H9 (cell line): ENCODE results near the gene HSPA4. TPM values are rescaled to one million over a fixed set of nuclear protein-coding genes. Genes with fewer than 3 reads are reported as not detected.
"Not testable (repeated sequence)": the region's sequence is repeated elsewhere in the genome, so short reads cannot be mapped to it uniquely, and the experiment has no call there.

Source experiments
- DNase-seq: peaks from one replicate; pipeline ENCODE4 v3.0.0-alpha.2; 2017
- H2AFZ ChIP-seq: one replicate; pipeline ENCODE4 v1.6.1; 2013; ENCODE audit warnings: mild to moderate bottlenecking, low read length, control low read depth, moderate library complexity
- H2AK5ac ChIP-seq: 2 replicates; pipeline ENCODE4 v1.6.1; 2013; ENCODE audit warnings: low read length, control low read depth, mixed read lengths; ENCODE audit not compliant: insufficient read length
- H2BK120ac ChIP-seq: one replicate; pipeline ENCODE4 v1.6.1; 2013; ENCODE audit warnings: low read depth, mild to moderate bottlenecking, low read length, control low read depth, inconsistent platforms; ENCODE audit not compliant: poor library complexity, severe bottlenecking
- H2BK12ac ChIP-seq: 2 replicates; pipeline ENCODE4 v1.6.1; 2013; ENCODE audit warnings: low read length, control low read depth, mixed read lengths, low read depth; ENCODE audit not compliant: insufficient read length
- H2BK15ac ChIP-seq: 2 replicates; pipeline ENCODE4 v1.6.1; 2013; ENCODE audit warnings: low read depth, low read length, control low read depth
- H2BK20ac ChIP-seq: one replicate; pipeline ENCODE4 v1.6.1; 2013; ENCODE audit warnings: low read depth, mild to moderate bottlenecking, low read length, control low read depth, inconsistent platforms; ENCODE audit not compliant: poor library complexity, severe bottlenecking
- H2BK5ac ChIP-seq: 2 replicates; pipeline ENCODE4 v1.6.1; 2013; ENCODE audit warnings: low read length, control low read depth, mixed read lengths; ENCODE audit not compliant: insufficient read length
- H3K14ac ChIP-seq: 2 replicates; pipeline ENCODE4 v1.6.1; 2013; ENCODE audit warnings: low read length, control low read depth; ENCODE audit not compliant: insufficient read depth
- H3K18ac ChIP-seq: 2 replicates; pipeline ENCODE4 v1.6.1; 2013; ENCODE audit warnings: low read depth, mild to moderate bottlenecking, mixed read lengths, low read length, control low read depth; ENCODE audit not compliant: insufficient read length
- H3K23ac ChIP-seq: 2 replicates; pipeline ENCODE4 v1.6.1; 2013; ENCODE audit warnings: low read length, control low read depth, mixed read lengths, low read depth; ENCODE audit not compliant: insufficient read length
- H3K23me2 ChIP-seq: 2 replicates; pipeline ENCODE4 v1.6.1; 2013; ENCODE audit warnings: low read depth, mild to moderate bottlenecking, mixed read lengths, low read length, control low read depth; ENCODE audit not compliant: insufficient read length, poor library complexity, severe bottlenecking
- H3K27ac ChIP-seq: 2 replicates; pipeline ENCODE4 v1.5.1; 2013; ENCODE audit warnings: low read length, control low read depth, mixed read lengths, low read depth; ENCODE audit not compliant: insufficient read length
- H3K27me3 ChIP-seq: 2 replicates; pipeline ENCODE4 v1.6.1; 2013; ENCODE audit warnings: low read length, control low read depth, inconsistent platforms; ENCODE audit not compliant: insufficient read depth
- H3K4ac ChIP-seq: 2 replicates; pipeline ENCODE4 v1.6.1; 2013; ENCODE audit warnings: low read depth, mild to moderate bottlenecking, control low read depth, inconsistent platforms, low read length, moderate library complexity
- H3K4me1 ChIP-seq: 2 replicates; pipeline ENCODE4 v1.6.1; 2013; ENCODE audit warnings: low read length, control low read depth, inconsistent platforms; ENCODE audit not compliant: insufficient read depth
- H3K4me2 ChIP-seq: 2 replicates; pipeline ENCODE4 v1.6.1; 2013; ENCODE audit warnings: low read length, control low read depth, mixed read lengths; ENCODE audit not compliant: insufficient read length, insufficient read depth
- H3K56ac ChIP-seq: 2 replicates; pipeline ENCODE4 v1.6.1; 2013; ENCODE audit warnings: low read depth, mild to moderate bottlenecking, mixed read lengths, low read length, control low read depth; ENCODE audit not compliant: insufficient read length
- H3K79me1 ChIP-seq: 2 replicates; pipeline ENCODE4 v1.6.1; 2013; ENCODE audit warnings: low read depth, mild to moderate bottlenecking, moderate library complexity, low read length, control low read depth, inconsistent platforms; ENCODE audit not compliant: insufficient read depth, poor library complexity, severe bottlenecking
- H3K79me2 ChIP-seq: 2 replicates; pipeline ENCODE4 v1.6.1; 2013; ENCODE audit warnings: low read length, control low read depth, inconsistent platforms; ENCODE audit not compliant: insufficient read depth
- H3K9ac ChIP-seq: 2 replicates; pipeline ENCODE4 v1.6.1; 2013; ENCODE audit warnings: low read length, control low read depth, mixed read lengths; ENCODE audit not compliant: insufficient read length; ENCODE audit errors: extremely low read depth
- H3K9me3 ChIP-seq: one replicate; pipeline ENCODE4 v1.6.1; 2013; ENCODE audit warnings: low read depth, low read length, inconsistent platforms; ENCODE audit not compliant: control insufficient read depth
- H3T11ph ChIP-seq: one replicate; pipeline ENCODE4 v1.6.1; 2013; ENCODE audit warnings: mild to moderate bottlenecking, low read length, control low read depth, inconsistent platforms
- H4K20me1 ChIP-seq: one replicate; pipeline ENCODE4 v1.6.1; 2013; ENCODE audit not compliant: control insufficient read depth, insufficient read length, insufficient read depth
- H4K5ac ChIP-seq: 2 replicates; pipeline ENCODE4 v1.6.1; 2013; ENCODE audit warnings: low read depth, mild to moderate bottlenecking, mixed read lengths, low read length, control low read depth; ENCODE audit not compliant: insufficient read length
- H4K8ac ChIP-seq: replicated peaks from 2 replicates; pipeline ENCODE4 v1.6.1; 2013; ENCODE audit warnings: low read length, control low read depth, mixed read lengths, low read depth; ENCODE audit not compliant: insufficient read length
- H4K91ac ChIP-seq: 2 replicates; pipeline ENCODE4 v1.6.1; 2013; ENCODE audit warnings: low read depth, mild to moderate bottlenecking, moderate library complexity, mixed read lengths, low read length, control low read depth; ENCODE audit not compliant: insufficient read length
- H3K27ac Mint-ChIP-seq, 3 experiments: 2 replicates in 2 of 3; 3 replicates in 1 of 3; pipeline ENCODE4 v1.8.0; 2020 to 2021; ENCODE audit warnings: mixed read lengths in 3 of 3, mild to moderate bottlenecking in 1 of 3, moderate library complexity in 1 of 3
- H3K27me3 Mint-ChIP-seq: 2 replicates; pipeline ENCODE4 v1.8.0; 2021; ENCODE audit warnings: low read depth, mild to moderate bottlenecking, moderate library complexity, mixed read lengths
- H3K36me3 Mint-ChIP-seq, 3 experiments: 2 replicates in 2 of 3; 3 replicates in 1 of 3; pipeline ENCODE4 v1.8.0; 2020 to 2021; ENCODE audit warnings: low read depth in 3 of 3, mixed read lengths in 3 of 3; ENCODE audit not compliant: insufficient read depth in 1 of 3
- H3K4me1 Mint-ChIP-seq, 2 experiments: 2 replicates each; pipeline ENCODE4 v1.8.0; 2020; ENCODE audit warnings: mixed read lengths in 2 of 2
- H3K4me3 Mint-ChIP-seq, 2 experiments: 2 replicates in 1 of 2; 3 replicates in 1 of 2; pipeline ENCODE4 v1.8.0; 2020 to 2021; ENCODE audit warnings: mild to moderate bottlenecking in 2 of 2, mixed read lengths in 2 of 2, moderate library complexity in 1 of 2
- H3K9me3 Mint-ChIP-seq, 2 experiments: 2 replicates in 1 of 2; 3 replicates in 1 of 2; pipeline ENCODE4 v1.8.0; 2020; ENCODE audit warnings: mild to moderate bottlenecking in 2 of 2, mixed read lengths in 2 of 2, moderate library complexity in 1 of 2
- WGBS: extraction: QIAGEN DNeasy Blood & Tissue Kit; methylation state at CpG from one replicate; pipeline ENCODE4 v1.1.7; 2013; ENCODE audit warnings: missing lambda C conversion rate, low lambda C conversion rate, mixed read lengths; ENCODE audit not compliant: insufficient read length; ENCODE audit errors: extremely low coverage; 5-methylcytosine and 5-hydroxymethylcytosine counted together
- total RNA-seq: library from RNA; stranded (reverse); gene quantifications from 2 replicates; pipeline ENCODE4 v1.2.1, GENCODE V29; 2021

The HSPA4 gene
- total RNA-seq, 1 experiment from 2014 or later = 293 TPM

DNA sequence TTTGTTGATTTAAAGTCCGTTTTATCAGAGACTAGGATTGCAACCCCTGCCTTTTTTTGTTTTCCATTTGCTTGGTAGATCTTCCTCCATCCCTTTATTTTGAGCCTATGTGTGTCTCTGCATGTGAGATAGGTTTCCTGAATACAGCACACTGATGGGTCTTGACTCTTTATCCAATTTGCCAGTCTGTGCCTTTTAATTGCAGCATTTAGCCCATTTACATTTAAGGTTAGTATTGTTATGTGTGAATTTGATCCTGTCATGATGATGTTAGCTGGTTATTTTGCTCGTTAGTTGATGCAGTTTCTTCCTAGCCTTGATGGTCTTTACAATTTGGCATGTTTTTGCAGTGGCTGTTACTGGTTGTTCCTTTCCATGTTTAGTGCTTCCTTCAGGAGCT lies 85.1 kb downstream of the HSPA4 start:
- H3K4me3 Mint-ChIP-seq, H2BK120ac ChIP-seq, H4K20me1 ChIP-seq, H3K14ac ChIP-seq, H2AK5ac ChIP-seq, H3K4me2 ChIP-seq, H3K27ac ChIP-seq, H2BK12ac ChIP-seq, H4K5ac ChIP-seq, H3K4me1 Mint-ChIP-seq, H2BK5ac ChIP-seq, H3K9me3 ChIP-seq, DNase-seq, H3K9ac ChIP-seq, H2BK20ac ChIP-seq, H3K79me2 ChIP-seq, H3K4ac ChIP-seq, H3K18ac ChIP-seq, H3K23me2 ChIP-seq, H2BK15ac ChIP-seq, H3K9me3 Mint-ChIP-seq, H3K56ac ChIP-seq, H3T11ph ChIP-seq, H3K36me3 Mint-ChIP-seq, H3K4me1 ChIP-seq, H3K27ac Mint-ChIP-seq, H4K8ac ChIP-seq, H3K27me3 Mint-ChIP-seq, H3K27me3 ChIP-seq, H4K91ac ChIP-seq, H2AFZ ChIP-seq, H3K79me1 ChIP-seq, H3K23ac ChIP-seq: not testable (repeated sequence)
- no CpG with 5 or more reads among the region's 2 CpGs for WGBS
